OCI-LY3 (cell line): ENCODE results near the gene PLEKHM1.

Experiments
- H2AFZ ChIP-seq: fragments of 200-600, 300-600 bp; shearing (Covaris generic); 2 replicates; pipeline ENCODE4 v1.6.0; 2014; ENCODE audit warnings: antibody characterized with exemption, low read depth, low read length
- H3K27ac ChIP-seq: fragments of 200-600, 300-600 bp; sonication (generic); 2 replicates; pipeline ENCODE4 v1.5.1; 2014; ENCODE audit warnings: mild to moderate bottlenecking, low read length, moderate library complexity, mixed read lengths
- H3K27me3 ChIP-seq: fragments of 200-600, 300-600 bp; sonication (generic); 2 replicates; pipeline ENCODE4 v1.6.1; 2014; ENCODE audit warnings: low read depth, low read length, mixed read lengths
- H3K36me3 ChIP-seq: fragments of 200-600, 300-600 bp; sonication (generic); replicated peaks from 2 replicates; pipeline ENCODE3; 2014; ENCODE audit warnings: low read depth, low read length, mixed read lengths
- H3K4me1 ChIP-seq: fragments of 300-600, 200-600 bp; sonication (generic); 2 replicates; pipeline ENCODE4 v1.6.1; 2014; ENCODE audit warnings: low read length, mixed read lengths
- H3K4me2 ChIP-seq: fragments of 200-600, 300-600 bp; sonication (generic); 2 replicates; pipeline ENCODE4 v1.6.1; 2014; ENCODE audit warnings: low read length, mixed read lengths
- H3K4me3 ChIP-seq: fragments of 300-600, 200-600 bp; sonication (generic); 2 replicates; pipeline ENCODE4 v1.5.1; 2014; ENCODE audit warnings: antibody characterized with exemption, mild to moderate bottlenecking, low read length, moderate library complexity
- H3K79me2 ChIP-seq: fragments of 300-600, 200-600 bp; shearing (Covaris generic); 2 replicates; pipeline ENCODE4 v1.6.1; 2014; ENCODE audit warnings: mild to moderate bottlenecking, low read length, mixed read lengths
- H3K9ac ChIP-seq: fragments of 300-600, 200-600 bp; shearing (Covaris generic); 2 replicates; pipeline ENCODE4 v1.6.0; 2014; ENCODE audit warnings: mild to moderate bottlenecking, low read length, moderate library complexity
- H3K9me3 ChIP-seq: fragments of 200-600, 300-600 bp; shearing (Covaris generic); 2 replicates; pipeline ENCODE4 v1.6.1; 2014; ENCODE audit warnings: low read length, mixed read lengths; ENCODE audit not compliant: insufficient read depth
- H4K20me1 ChIP-seq: fragments of 200-600, 300-600 bp; sonication (generic); 2 replicates; pipeline ENCODE4 v1.6.1; 2016; ENCODE audit warnings: low read length, mixed read lengths; ENCODE audit not compliant: insufficient read depth
- CTCF ChIP-seq: fragments of 200-600, 300-600 bp; sonication (generic); IDR thresholded peaks from 2 replicates; pipeline ENCODE4 v1.5.1; 2014; ENCODE audit warnings: antibody characterized with exemption, low read length, low read depth
- EZH2phosphoT487 ChIP-seq: fragments of 200-600 bp; shearing (Covaris generic); IDR thresholded peaks from 2 replicates; pipeline ENCODE4 v1.6.1; 2018; ENCODE audit warnings: antibody characterized with exemption, mixed run types, low read depth

The PLEKHM1 gene

GRCh38 chr17:45440161-45440778 lies 50.3 kb downstream of the PLEKHM1 start:
- no peak overlapping the region for H3K27ac ChIP-seq
- H3K4me2 ChIP-seq, result no peak overlapping the region
- H2AFZ ChIP-seq, result no peak overlapping the region
- H4K20me1 ChIP-seq, result no peaks in the 10 kb centered on the region
- no peak overlapping the region for H3K4me3 ChIP-seq
- no peaks in the 10 kb centered on the region for H3K27me3 ChIP-seq
- H3K4me1 ChIP-seq, result peaks cover 20% of the 10 kb centered on the region
- no peaks in the 10 kb centered on the region for H3K36me3 ChIP-seq
- no peak for TF ChIP-seq CTCF
- TF ChIP-seq EZH2phosphoT487, result no peak
- H3K9ac ChIP-seq, result no peak overlapping the region
- H3K9me3 ChIP-seq, result no peaks in the 10 kb centered on the region
- H3K79me2 ChIP-seq, result no peaks in the 10 kb centered on the region

GRCh38 chr17:45438931-45439610 lies 51.5 kb downstream of the PLEKHM1 start:
- H3K36me3 ChIP-seq, result no peaks in the 10 kb centered on the region
- TF ChIP-seq CTCF, result no peak
- TF ChIP-seq EZH2phosphoT487, result no peak
- no peak overlapping the region for H3K9ac ChIP-seq
- H3K79me2 ChIP-seq, result no peaks in the 10 kb centered on the region
- no peak overlapping the region for H3K27ac ChIP-seq
- H2AFZ ChIP-seq, result no peak overlapping the region
- no peaks in the 10 kb centered on the region for H3K9me3 ChIP-seq
- H3K4me3 ChIP-seq, result no peak overlapping the region
- H3K4me2 ChIP-seq, result no peak overlapping the region
- no peaks in the 10 kb centered on the region for H3K27me3 ChIP-seq
- no peaks in the 10 kb centered on the region for H4K20me1 ChIP-seq
- H3K4me1 ChIP-seq, result peaks cover 20% of the 10 kb centered on the region

GRCh38 chr17:45437465-45438283 lies 52.8 kb downstream of the PLEKHM1 start:
- peak overlapping the region; percentile 12; the same call in 1 of the 2 replicates for H3K4me2 ChIP-seq
- H3K27ac ChIP-seq, result 0 out of 2 replicates have a peak overlapping the region, but pooled peaks have one; percentile 3
- H3K9me3 ChIP-seq, result no peaks in the 10 kb centered on the region
- no peaks in the 10 kb centered on the region for H4K20me1 ChIP-seq
- no peaks in the 10 kb centered on the region for H3K79me2 ChIP-seq
- no peaks in the 10 kb centered on the region for H3K36me3 ChIP-seq
- TF ChIP-seq CTCF (no peak), EZH2phosphoT487 (no peak)
- H2AFZ ChIP-seq, result no peak overlapping the region
- peaks cover 20% of the 10 kb centered on the region for H3K4me1 ChIP-seq
- no peak overlapping the region; the same call in 1 of the 2 replicates for H3K4me3 ChIP-seq
- H3K27me3 ChIP-seq, result no peaks in the 10 kb centered on the region
- no peak overlapping the region; the same call in 1 of the 2 replicates for H3K9ac ChIP-seq
